HepG2 (cell line): ENCODE results near the gene PLB1. TPM values are rescaled to one million over a fixed set of nuclear protein-coding genes. Genes with fewer than 3 reads are reported as not detected.

ENCODE experiments used
- ATAC-seq: fragments of 200-7000 bp; cut with Tn5 transposase; 3 replicates; pipeline ENCODE4 v1.9.1; 2020; ENCODE audit warnings: mild to moderate bottlenecking, moderate library complexity
- BruUV-seq: library from RNA; stranded (reverse); fragments of 400-500 nt; replicated peaks from 2 replicates; lab custom pipeline; 2021; lab: Mats Ljungman, UMichigan
- CTCF ChIA-PET: fragments of 300-600 bp; formaldehyde crosslinking; extraction: SDS; loops from one replicate; lab custom pipeline; 2021; ENCODE audit warnings: low total read pairs, inconsistent platforms, low intra/inter-chr PET ratio; lab: Yijun Ruan, JAX
- POLR2A ChIA-PET: fragments of 350-600 bp; sonication (Branson Sonifier 250); formaldehyde crosslinking; loops from one replicate; lab custom pipeline; 2020; ENCODE audit warnings: antibody characterized with exemption, inconsistent platforms; lab: Yijun Ruan, JAX
- DNase-seq: peaks from one replicate; pipeline ENCODE4 v3.0.0-alpha.2; 2015; ENCODE audit warnings: low spot score
- FAIRE-seq: peaks from 3 replicates; lab custom pipeline; 2011; peaks lifted over from hg19 to GRCh38; lab: Jason Lieb, UNC
- H2AFZ ChIP-seq: one replicate; pipeline ENCODE4 v1.6.1; 2011; ENCODE audit warnings: low read length, inconsistent platforms
- H3K27ac ChIP-seq: fragments of 300-600 bp; 3 replicates; pipeline ENCODE4 v1.8.0; 2011; ENCODE audit warnings: mixed run types, mild to moderate bottlenecking, mixed read lengths, low read length, inconsistent platforms; ENCODE audit not compliant: insufficient read depth; ENCODE audit errors: extremely low read length
- H3K27me3 ChIP-seq, 2 experiments: fragments of 200-600 bp in 1 of 2; 2 replicates in 1 of 2; 3 replicates in 1 of 2; pipeline versions ENCODE4 v1.6.0 to v1.8.0; 2011; ENCODE audit warnings: low read length in 2 of 2, mild to moderate bottlenecking in 2 of 2, moderate library complexity in 2 of 2, inconsistent platforms in 1 of 2; ENCODE audit not compliant: insufficient read depth in 2 of 2, control insufficient read depth in 1 of 2
- H3K36me3 ChIP-seq, 2 experiments: fragments of 200-600 bp in 1 of 2; replicated peaks in 1 of 2; 2 replicates in 1 of 2; 3 replicates in 1 of 2; pipeline versions ENCODE4 v1.5.1 to v1.8.0; 2011; ENCODE audit warnings: low read length in 2 of 2, inconsistent platforms in 1 of 2; ENCODE audit not compliant: insufficient read depth in 2 of 2, control insufficient read depth in 1 of 2
- H3K4me1 ChIP-seq: 2 replicates; pipeline ENCODE4 v1.5.1; 2012; ENCODE audit warnings: low read length, inconsistent platforms; ENCODE audit not compliant: insufficient read depth
- H3K4me2 ChIP-seq: 2 replicates; pipeline ENCODE4 v1.6.0; 2011; ENCODE audit warnings: low read depth, low read length, inconsistent platforms
- H3K4me3 ChIP-seq, 3 experiments: fragments of 200-600 bp in 1 of 3; sonication (generic), shearing (Covaris generic) in 1 of 3; replicated peaks in 1 of 3; 2 replicates each; pipeline ENCODE4 v1.5.1; 2011 to 2016; ENCODE audit warnings: low read length in 3 of 3, inconsistent platforms in 2 of 3, low read depth in 2 of 3, mild to moderate bottlenecking in 2 of 3, control low read depth in 1 of 3, mixed read lengths in 1 of 3; ENCODE audit not compliant: insufficient read depth in 1 of 3
- H3K79me2 ChIP-seq: one replicate; pipeline ENCODE4 v1.6.1; 2011; ENCODE audit warnings: low read length, inconsistent platforms; ENCODE audit not compliant: insufficient read depth
- H3K9ac ChIP-seq: 2 replicates; pipeline ENCODE4 v1.6.0; 2011; ENCODE audit warnings: mild to moderate bottlenecking, low read depth, low read length, inconsistent platforms; ENCODE audit not compliant: insufficient read depth
- H3K9me3 ChIP-seq: 2 replicates; pipeline ENCODE4 v1.5.1; 2012; ENCODE audit warnings: mild to moderate bottlenecking, low read length
- H4K20me1 ChIP-seq: 2 replicates; pipeline ENCODE4 v1.6.0; 2011; ENCODE audit warnings: inconsistent platforms, mild to moderate bottlenecking, low read length, moderate library complexity; ENCODE audit not compliant: insufficient read depth
- HDAC2 ChIP-seq: sonication (generic); formaldehyde crosslinking; IDR thresholded peaks from 2 replicates; pipeline ENCODE4 v1.4.0; 2020; ENCODE audit warnings: missing genetic modification reagents
- HMG20A ChIP-seq: IDR thresholded peaks from 2 replicates; pipeline ENCODE4 v1.6.1; 2016; ENCODE audit warnings: borderline replicate concordance
- KAT2B ChIP-seq: fragments of 150-350 bp; IDR thresholded peaks from 2 replicates; pipeline ENCODE4 v1.6.1; 2014; ENCODE audit warnings: low read depth, low read length, borderline replicate concordance
- KMT2B ChIP-seq: IDR thresholded peaks from 2 replicates; pipeline ENCODE4 v1.6.1; 2016; ENCODE audit warnings: missing genetic modification reagents, missing compliant biosample characterization
- MIER3 ChIP-seq: IDR thresholded peaks from 2 replicates; pipeline ENCODE4 v1.6.1; 2016; ENCODE audit warnings: missing compliant biosample characterization, borderline replicate concordance
- POGZ ChIP-seq: sonication (generic); formaldehyde crosslinking; IDR thresholded peaks from 2 replicates; pipeline ENCODE4 v1.4.0; 2020; ENCODE audit warnings: mild to moderate bottlenecking, missing genetic modification reagents
- YEATS4 ChIP-seq: sonication (generic); formaldehyde crosslinking; IDR thresholded peaks from 2 replicates; pipeline ENCODE4 v1.4.0; 2020; ENCODE audit warnings: missing genetic modification reagents, borderline replicate concordance
- ZKSCAN5 ChIP-seq: sonication (generic); formaldehyde crosslinking; IDR thresholded peaks from 2 replicates; pipeline ENCODE4 v1.5.1; 2020; ENCODE audit warnings: mild to moderate bottlenecking, missing genetic modification reagents
- ZMAT3 ChIP-seq: sonication (generic); formaldehyde crosslinking; conservative IDR thresholded peaks from 2 replicates; pipeline ENCODE4 v1.7.0; 2021; ENCODE audit warnings: missing genetic modification reagents
- ZMYM4 ChIP-seq: sonication (generic); formaldehyde crosslinking; IDR thresholded peaks from 2 replicates; pipeline ENCODE4 v1.8.1; 2023; ENCODE audit warnings: mild to moderate bottlenecking, missing genetic modification reagents
- ZNF232 ChIP-seq: sonication (generic); formaldehyde crosslinking; IDR thresholded peaks from 2 replicates; pipeline ENCODE4 v1.4.0; 2020; ENCODE audit warnings: missing genetic modification reagents, borderline replicate concordance
- ZNF382 ChIP-seq: sonication (generic); formaldehyde crosslinking; IDR thresholded peaks from 2 replicates; pipeline ENCODE4 v1.5.0; 2020; ENCODE audit warnings: missing genetic modification reagents, mild to moderate bottlenecking, borderline replicate concordance
- ZNF430 ChIP-seq: sonication (generic); formaldehyde crosslinking; IDR thresholded peaks from 2 replicates; pipeline ENCODE4 v1.9.0; 2021; ENCODE audit warnings: mild to moderate bottlenecking, missing genetic modification reagents
- ZNF546 ChIP-seq: sonication (generic); formaldehyde crosslinking; conservative IDR thresholded peaks from 2 replicates; pipeline ENCODE4 v1.8.1; 2023; ENCODE audit warnings: mild to moderate bottlenecking, missing genetic modification reagents
- ZNF562 ChIP-seq: sonication (generic); formaldehyde crosslinking; IDR thresholded peaks from 2 replicates; pipeline ENCODE4 v1.8.0; 2022; ENCODE audit warnings: missing genetic modification reagents, borderline replicate concordance
- ZNF598 ChIP-seq: sonication (generic); formaldehyde crosslinking; IDR thresholded peaks from 2 replicates; pipeline ENCODE4 v1.5.1; 2020; ENCODE audit warnings: mild to moderate bottlenecking, missing genetic modification reagents, borderline replicate concordance
- ZNF674 ChIP-seq: sonication (generic); formaldehyde crosslinking; IDR thresholded peaks from 2 replicates; pipeline ENCODE4 v1.5.0; 2020; ENCODE audit warnings: low read depth, mild to moderate bottlenecking, missing genetic modification reagents
- ZNF816 ChIP-seq: sonication (generic); formaldehyde crosslinking; IDR thresholded peaks from 2 replicates; pipeline ENCODE4 v1.8.0; 2022; ENCODE audit warnings: missing genetic modification reagents, mild to moderate bottlenecking, borderline replicate concordance
- WGBS: methylation state at CpG from one replicate; pipeline ENCODE4 v1.1.6; 2017; ENCODE audit warnings: low lambda C conversion rate; 5-methylcytosine and 5-hydroxymethylcytosine counted together
- in situ Hi-C: cut with HindIII; loops from 2 replicates; pipeline ENCODE4 v1.10.0; 2017; ENCODE audit warnings: low pct_unique_long_range_greater_than_20kb; ENCODE audit not compliant: extremely low pct_ligation_motif_present
- intact Hi-C: fragments of 100-400 bp; cut with micrococcal nuclease; formaldehyde crosslinking; loops from one replicate; pipeline ENCODE4 v1.10.0; 2022; ENCODE audit not compliant: unreplicated experiment
- polyA plus RNA-seq, 8 experiments: library from polyadenylated mRNA; depleted of rRNA in 3 of 8; stranded (reverse) in 7 of 8; unstranded in 1 of 8; fragments of >200 nt; fragmentation: Illumina TruSeq in 4 of 8; extraction: Trizol in 4 of 8; gene quantifications; 2 replicates each; pipeline versions ENCODE4 v1.2.1 to v1.2.3, GENCODE V29; 2011 to 2016; ENCODE audit warnings: low read depth in 4 of 8, missing spikeins in 1 of 8, mixed read lengths in 1 of 8; ENCODE audit not compliant: insufficient read depth in 1 of 8
- total RNA-seq, 5 experiments: library from RNA; depleted of rRNA; stranded (reverse); fragments of >200 nt; fragmentation: Illumina TruSeq; extraction: Trizol; gene quantifications; 2 replicates each; pipeline ENCODE4 v1.2.3, GENCODE V29; 2016; ENCODE audit warnings: low read depth in 1 of 5
- TF ChIP-seq, protein P1 (sequence below): sonication (generic); formaldehyde crosslinking; IDR thresholded peaks from 2 replicates; pipeline ENCODE4 v1.4.0; 2020; ENCODE audit warnings: missing genetic modification reagents
- TF ChIP-seq, protein P2 (sequence below): IDR thresholded peaks from 2 replicates; pipeline ENCODE4 v1.6.1; 2016; ENCODE audit warnings: mild to moderate bottlenecking
- TF ChIP-seq, protein P3 (sequence below): IDR thresholded peaks from 2 replicates; pipeline ENCODE4 v1.6.1; 2012; ENCODE audit warnings: low read depth, low read length, improper control_type of control experiment

The PLB1 gene
- total and polyA plus RNA-seq, 2 of the 13 experiments (the other 11 are each of a cell fraction or from before 2014, with no cell fraction given) = 0.20 to 1.8 TPM

DNA sequence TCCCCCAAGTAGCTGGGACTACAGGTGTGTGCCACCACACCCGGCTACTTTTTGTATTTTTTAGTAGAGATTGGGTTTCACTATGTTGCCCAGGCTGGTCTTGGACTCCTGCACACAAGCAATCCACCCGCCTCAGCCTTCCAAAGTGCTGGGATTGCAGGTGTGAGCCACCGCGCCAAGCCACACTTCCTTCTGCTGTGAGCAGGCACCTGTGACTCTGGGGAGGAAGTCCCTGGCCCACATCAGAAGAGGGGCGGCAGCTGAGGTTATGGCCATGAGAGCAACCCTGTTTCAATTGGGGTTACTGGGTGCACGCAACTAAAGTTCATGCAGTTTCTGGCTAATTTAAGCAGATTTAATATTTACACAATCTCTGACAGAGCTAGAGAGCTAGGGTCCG lies 91.0 kb downstream of the PLB1 start (continued):
- TF ChIP-seq ZNF598 (CRISPR knock-in tag) = no peak
- TF ChIP-seq, protein P1, sequence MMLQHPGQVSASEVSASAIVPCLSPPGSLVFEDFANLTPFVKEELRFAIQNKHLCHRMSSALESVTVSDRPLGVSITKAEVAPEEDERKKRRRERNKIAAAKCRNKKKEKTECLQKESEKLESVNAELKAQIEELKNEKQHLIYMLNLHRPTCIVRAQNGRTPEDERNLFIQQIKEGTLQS = no peak
- TF ChIP-seq, all 625 proteins: peak for 0

DNA sequence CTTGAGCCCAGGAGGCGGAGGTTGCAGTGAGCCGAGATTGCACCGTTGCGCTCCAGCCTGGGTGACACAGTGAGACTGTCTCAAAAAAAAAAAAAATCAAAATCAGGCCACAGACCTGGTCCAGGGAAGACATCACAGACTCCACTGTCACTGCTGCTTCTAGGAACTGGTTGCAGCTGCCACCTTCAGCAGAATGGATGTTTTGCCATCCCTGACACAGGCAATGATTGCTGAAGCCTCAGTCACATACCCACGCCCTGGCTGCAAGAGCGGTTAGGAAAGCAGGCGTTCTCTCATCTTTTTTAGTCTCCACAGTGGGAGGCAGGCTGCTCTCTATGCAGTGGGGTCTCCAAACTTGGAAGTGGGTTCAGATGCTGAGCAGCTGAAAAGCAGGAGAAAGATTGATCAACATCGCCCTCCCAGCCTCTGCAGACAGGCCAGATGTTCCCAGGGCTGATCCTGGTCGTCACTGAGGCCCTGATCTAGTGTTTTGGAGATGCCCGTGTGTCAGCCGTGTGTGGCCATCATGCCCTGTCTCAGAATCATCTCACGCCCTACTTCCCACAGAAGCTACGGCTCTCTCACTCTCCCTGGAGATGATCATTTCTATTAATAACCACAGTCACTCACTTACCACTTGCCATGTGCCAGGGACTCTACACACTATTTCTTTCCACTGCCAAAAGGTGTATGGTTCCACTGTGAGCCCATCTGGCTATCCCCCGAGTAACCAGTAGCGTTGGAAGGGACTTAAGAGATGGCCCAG lies 91.8 kb downstream of the PLB1 start:
- no peak overlapping the region for H3K27ac ChIP-seq
- no peak overlapping the region for H3K9ac ChIP-seq
- no peaks in the 10 kb centered on the region for H3K79me2 ChIP-seq
- DNase-seq (no peak), FAIRE-seq (no peak)
- ChIA-PET POLR2A (no interaction called here), CTCF (no interaction called here)
- in situ Hi-C loops (no loop called here), intact Hi-C loops (no loop called here)
- peaks cover 6 to 38% of the 10 kb centered on the region in 2 experiments; a peak in 3 of 5 replicates for H3K27me3 ChIP-seq
- no peaks in the 10 kb centered on the region for H4K20me1 ChIP-seq
- no peak overlapping the region for H3K4me3 ChIP-seq
- H3K36me3 ChIP-seq = no peaks in the 10 kb centered on the region
- H3K9me3 ChIP-seq = no peaks in the 10 kb centered on the region
- no TSS peak for BruUV-seq
- no peak overlapping the region for H2AFZ ChIP-seq
- whole genome bisulfite sequencing = 47% methylated on average over 15 of the region's 15 CpGs
- peaks cover 14% of the 10 kb centered on the region for H3K4me1 ChIP-seq
- no peak for TF ChIP-seq YEATS4 (CRISPR knock-in tag)
- TF ChIP-seq ZMAT3 (CRISPR knock-in tag) = no peak
- TF ChIP-seq, protein P2, sequence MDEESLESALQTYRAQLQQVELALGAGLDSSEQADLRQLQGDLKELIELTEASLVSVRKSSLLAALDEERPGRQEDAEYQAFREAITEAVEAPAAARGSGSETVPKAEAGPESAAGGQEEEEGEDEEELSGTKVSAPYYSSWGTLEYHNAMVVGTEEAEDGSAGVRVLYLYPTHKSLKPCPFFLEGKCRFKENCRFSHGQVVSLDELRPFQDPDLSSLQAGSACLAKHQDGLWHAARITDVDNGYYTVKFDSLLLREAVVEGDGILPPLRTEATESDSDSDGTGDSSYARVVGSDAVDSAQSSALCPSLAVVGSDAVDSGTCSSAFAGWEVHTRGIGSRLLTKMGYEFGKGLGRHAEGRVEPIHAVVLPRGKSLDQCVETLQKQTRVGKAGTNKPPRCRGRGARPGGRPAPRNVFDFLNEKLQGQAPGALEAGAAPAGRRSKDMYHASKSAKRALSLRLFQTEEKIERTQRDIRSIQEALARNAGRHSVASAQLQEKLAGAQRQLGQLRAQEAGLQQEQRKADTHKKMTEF = no peak
- no peak for TF ChIP-seq ZNF674 (CRISPR knock-in tag)
- TF ChIP-seq ZNF232 (CRISPR knock-in tag) = no peak
- no peak for TF ChIP-seq MIER3
- no peak for TF ChIP-seq ZNF430 (CRISPR knock-in tag)
- no peak for TF ChIP-seq KAT2B
- no peak for TF ChIP-seq HDAC2 (CRISPR knock-in tag)
- no peak for TF ChIP-seq ZNF816
- TF ChIP-seq KMT2B = no peak
- no peak for TF ChIP-seq ZNF382 (CRISPR knock-in tag)
- TF ChIP-seq ZNF546 (CRISPR knock-in tag) = no peak
- TF ChIP-seq ZKSCAN5 = no peak
- no peak for TF ChIP-seq ZMYM4 (CRISPR knock-in tag)
- no peak for TF ChIP-seq POGZ (CRISPR knock-in tag)
- no peak for TF ChIP-seq HMG20A (CRISPR knock-in tag)
- TF ChIP-seq, protein P3, sequence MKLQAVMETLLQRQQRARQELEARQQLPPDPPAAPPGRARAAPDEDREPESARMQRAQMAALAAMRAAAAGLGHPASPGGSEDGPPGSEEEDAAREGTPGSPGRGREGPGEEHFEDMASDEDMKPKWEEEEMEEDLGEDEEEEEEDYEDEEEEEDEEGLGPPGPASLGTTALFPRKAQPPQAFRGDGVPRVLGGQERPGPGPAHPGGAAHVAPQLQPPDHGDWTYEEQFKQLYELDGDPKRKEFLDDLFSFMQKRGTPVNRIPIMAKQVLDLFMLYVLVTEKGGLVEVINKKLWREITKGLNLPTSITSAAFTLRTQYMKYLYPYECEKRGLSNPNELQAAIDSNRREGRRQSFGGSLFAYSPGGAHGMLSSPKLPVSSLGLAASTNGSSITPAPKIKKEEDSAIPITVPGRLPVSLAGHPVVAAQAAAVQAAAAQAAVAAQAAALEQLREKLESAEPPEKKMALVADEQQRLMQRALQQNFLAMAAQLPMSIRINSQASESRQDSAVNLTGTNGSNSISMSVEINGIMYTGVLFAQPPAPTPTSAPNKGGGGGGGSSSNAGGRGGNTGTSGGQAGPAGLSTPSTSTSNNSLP = no peak
- TF ChIP-seq ZNF562 (CRISPR knock-in tag) = no peak
- TF ChIP-seq, all 625 proteins: peak for 0
- no peak for ATAC-seq
- no peak overlapping the region for H3K4me2 ChIP-seq
